ENCODE measurements around the gene ARFRP1. TPM values are rescaled to one million over a fixed set of nuclear protein-coding genes. Genes with fewer than 3 reads are reported as not detected.

Gene ARFRP1
- total RNA-seq, 1 donor from 2014 or later, result 51.0 TPM

DNA sequence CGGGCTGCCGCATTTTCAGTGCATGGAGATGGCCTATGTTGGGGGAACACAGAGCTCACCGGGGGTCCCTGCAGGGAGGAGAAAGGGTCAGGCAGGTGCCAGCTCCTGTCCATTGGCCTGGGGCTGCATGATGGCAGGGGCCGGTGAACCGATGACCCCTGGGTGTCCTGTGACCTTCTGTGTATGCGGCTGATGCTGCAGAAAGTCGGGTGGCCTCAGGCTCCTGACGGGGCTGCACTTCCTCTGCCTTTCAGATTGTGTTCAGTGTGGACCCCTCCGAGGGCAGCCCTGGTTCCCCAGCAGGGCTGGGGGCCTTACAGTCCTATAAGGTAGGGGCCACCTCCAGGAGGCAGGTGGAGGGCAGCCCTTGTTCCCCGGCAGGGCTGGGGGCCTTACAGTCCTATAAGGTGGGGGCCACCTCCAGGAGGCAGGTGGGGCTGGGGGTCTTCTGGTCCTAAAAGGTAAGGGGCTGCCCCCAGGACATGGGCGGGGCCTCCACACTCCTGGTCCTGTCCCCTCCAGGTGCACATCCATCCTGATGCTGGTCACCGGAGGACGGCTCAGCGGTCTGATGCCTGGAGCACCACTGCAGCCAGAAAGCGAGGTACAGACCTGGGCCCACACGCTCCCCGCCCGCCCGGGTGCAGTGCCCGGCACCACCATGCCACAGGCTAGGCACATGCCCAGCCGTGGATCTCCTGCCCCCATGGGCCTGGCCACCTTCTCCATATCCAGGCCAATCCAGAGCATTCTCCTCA, 22.3 kb downstream of the ARFRP1 start:
- H3K4me3 Mint-ChIP-seq (ENCODE audit: low read depth), result no peak overlapping the region
- H3K4me1 Mint-ChIP-seq (ENCODE audit: low read depth), result no peaks in the 10 kb centered on the region
- TF ChIP-seq, protein P1, sequence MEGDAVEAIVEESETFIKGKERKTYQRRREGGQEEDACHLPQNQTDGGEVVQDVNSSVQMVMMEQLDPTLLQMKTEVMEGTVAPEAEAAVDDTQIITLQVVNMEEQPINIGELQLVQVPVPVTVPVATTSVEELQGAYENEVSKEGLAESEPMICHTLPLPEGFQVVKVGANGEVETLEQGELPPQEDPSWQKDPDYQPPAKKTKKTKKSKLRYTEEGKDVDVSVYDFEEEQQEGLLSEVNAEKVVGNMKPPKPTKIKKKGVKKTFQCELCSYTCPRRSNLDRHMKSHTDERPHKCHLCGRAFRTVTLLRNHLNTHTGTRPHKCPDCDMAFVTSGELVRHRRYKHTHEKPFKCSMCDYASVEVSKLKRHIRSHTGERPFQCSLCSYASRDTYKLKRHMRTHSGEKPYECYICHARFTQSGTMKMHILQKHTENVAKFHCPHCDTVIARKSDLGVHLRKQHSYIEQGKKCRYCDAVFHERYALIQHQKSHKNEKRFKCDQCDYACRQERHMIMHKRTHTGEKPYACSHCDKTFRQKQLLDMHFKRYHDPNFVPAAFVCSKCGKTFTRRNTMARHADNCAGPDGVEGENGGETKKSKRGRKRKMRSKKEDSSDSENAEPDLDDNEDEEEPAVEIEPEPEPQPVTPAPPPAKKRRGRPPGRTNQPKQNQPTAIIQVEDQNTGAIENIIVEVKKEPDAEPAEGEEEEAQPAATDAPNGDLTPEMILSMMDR (IDR thresholded peaks at IDR 0.05; ENCODE audit: unreplicated experiment), result no peak
- H3K9me3 Mint-ChIP-seq (ENCODE audit: low read depth), result no peaks in the 10 kb centered on the region
- no peak overlapping the region for H3K27ac Mint-ChIP-seq
- H3K36me3 Mint-ChIP-seq (ENCODE audit: insufficient read depth), result no peaks in the 10 kb centered on the region
- H3K27me3 Mint-ChIP-seq, result no peaks in the 10 kb centered on the region
- DNase-seq (ENCODE audit: low spot score, unreplicated experiment), result no peak

DNA sequence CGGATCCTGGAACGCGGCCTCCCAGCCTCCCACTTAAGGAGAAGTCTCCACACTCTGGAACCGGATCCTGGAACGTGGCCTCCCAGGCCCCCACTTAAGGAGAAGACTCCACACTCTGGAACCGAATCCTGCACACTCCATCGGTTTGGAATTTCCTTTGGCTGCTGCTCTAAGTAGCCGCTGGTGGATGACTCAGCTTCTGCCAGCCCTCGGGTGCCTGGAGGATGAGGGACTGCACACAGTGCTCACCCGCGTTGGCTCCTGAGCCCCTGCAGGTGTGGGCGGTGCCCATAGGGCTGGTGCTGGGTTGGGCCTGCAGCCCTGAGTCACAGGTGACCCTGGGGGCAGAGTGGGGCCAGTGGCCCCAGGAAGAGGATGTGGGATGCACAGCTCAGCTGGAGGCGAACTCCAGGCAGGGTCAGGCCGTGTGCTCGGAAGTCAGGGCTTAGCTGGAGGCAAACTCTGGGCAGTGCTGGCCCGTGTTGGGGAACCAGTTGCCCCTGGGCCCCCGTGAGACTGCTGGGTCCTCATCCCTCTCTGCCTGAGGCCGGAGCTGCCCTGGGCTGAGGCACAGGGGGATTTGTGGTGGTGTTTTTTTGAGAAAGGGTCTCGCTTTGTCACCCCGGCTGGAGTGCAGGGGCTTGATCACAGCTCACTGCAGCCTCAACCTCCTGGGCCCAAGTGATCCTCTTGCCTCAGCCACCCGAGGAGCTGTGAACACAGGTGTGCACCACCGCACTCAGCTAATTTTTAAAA, 25.2 kb downstream of the ARFRP1 start:
- TF ChIP-seq, protein P1 (IDR thresholded peaks at IDR 0.05; ENCODE audit: unreplicated experiment), result no peak
- H3K27me3 Mint-ChIP-seq, result no peaks in the 10 kb centered on the region
- H3K9me3 Mint-ChIP-seq (ENCODE audit: low read depth), result no peaks in the 10 kb centered on the region
- no peak for DNase-seq (ENCODE audit: low spot score, unreplicated experiment)
- H3K4me1 Mint-ChIP-seq (ENCODE audit: low read depth), result no peaks in the 10 kb centered on the region
- no peak overlapping the region for H3K27ac Mint-ChIP-seq
- no peaks in the 10 kb centered on the region for H3K36me3 Mint-ChIP-seq (ENCODE audit: insufficient read depth)
- no peak overlapping the region for H3K4me3 Mint-ChIP-seq (ENCODE audit: low read depth)

DNA sequence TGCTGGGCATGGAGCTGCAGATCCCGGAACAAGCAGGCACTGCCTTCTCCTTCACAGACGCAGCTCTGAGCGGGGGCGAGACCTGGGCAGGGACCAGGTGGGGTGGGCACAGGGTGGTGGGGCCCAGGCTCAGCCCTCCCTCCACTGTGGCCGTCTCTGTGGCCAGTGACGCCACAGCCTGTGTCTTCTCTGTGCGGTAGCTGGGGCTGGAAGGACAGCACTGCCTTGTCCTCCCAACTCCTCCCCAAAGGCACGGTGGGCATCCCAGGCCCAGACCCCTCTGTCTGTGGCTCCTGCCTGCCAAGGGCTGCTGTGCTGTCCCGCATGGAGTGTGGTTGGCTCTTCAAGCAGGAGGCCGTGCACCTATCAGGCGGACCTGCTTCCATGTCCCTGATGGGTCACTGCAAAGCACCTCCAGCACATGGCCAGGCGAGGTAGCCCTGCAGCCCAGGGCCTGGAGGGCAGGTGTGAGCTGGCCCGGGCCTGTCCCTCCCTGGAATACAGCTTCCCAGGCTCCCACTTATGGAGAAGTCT, 26.1 kb downstream of the ARFRP1 start:
- Mint-ChIP-seq H3K9me3 (ENCODE audit: low read depth) (no peaks in the 10 kb centered on the region), H3K4me3 (ENCODE audit: low read depth) (no peak overlapping the region), H3K36me3 (ENCODE audit: insufficient read depth) (peaks cover 3% of the 10 kb centered on the region), H3K4me1 (ENCODE audit: low read depth) (no peaks in the 10 kb centered on the region), H3K27me3 (no peaks in the 10 kb centered on the region), H3K27ac (no peak overlapping the region)
- DNase-seq (ENCODE audit: low spot score, unreplicated experiment), result no peak
- TF ChIP-seq, protein P1 (IDR thresholded peaks at IDR 0.05; ENCODE audit: unreplicated experiment), result no peak

DNA sequence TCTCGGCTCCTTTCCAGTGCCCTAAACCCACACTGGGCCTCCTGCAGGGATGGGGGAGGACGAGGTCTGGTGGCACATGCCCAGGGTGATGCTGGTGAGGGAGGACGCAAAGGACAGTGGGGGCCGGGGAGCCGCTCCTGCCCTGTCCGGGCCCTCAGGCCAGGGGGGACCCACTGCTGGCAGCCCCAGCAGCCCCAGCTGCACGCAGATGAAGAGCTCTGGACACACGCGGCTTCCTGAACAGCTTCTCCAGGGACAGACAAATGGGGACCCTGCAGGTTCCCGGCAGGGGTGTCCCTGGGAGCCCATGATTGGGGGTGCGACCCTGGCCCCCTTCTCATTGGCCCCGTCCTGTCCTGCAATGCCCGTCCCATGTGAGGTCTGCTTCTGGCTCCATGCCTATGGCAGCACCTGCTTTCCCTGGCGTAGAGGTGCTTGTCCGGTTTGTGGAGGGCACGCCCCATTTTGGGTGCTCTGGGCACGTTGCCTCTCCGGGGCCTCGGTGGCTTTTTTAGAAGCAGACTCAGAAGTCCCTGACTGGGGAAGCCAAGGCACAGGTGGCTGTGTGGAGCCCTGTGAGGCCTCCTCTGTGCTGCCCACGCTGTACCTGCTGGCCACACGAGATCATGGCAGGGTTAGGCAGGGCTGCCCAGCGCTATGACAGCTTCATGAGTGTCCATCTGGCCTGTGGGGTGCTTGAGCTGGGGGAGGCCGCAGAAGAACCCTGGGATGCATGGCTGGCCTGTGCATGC, 26.7 kb downstream of the ARFRP1 start:
- no peaks in the 10 kb centered on the region for H3K9me3 Mint-ChIP-seq (ENCODE audit: low read depth)
- TF ChIP-seq, protein P1 (IDR thresholded peaks at IDR 0.05; ENCODE audit: unreplicated experiment), result no peak
- no peak overlapping the region for H3K27ac Mint-ChIP-seq
- no peaks in the 10 kb centered on the region for H3K27me3 Mint-ChIP-seq
- peaks cover 3% of the 10 kb centered on the region for H3K36me3 Mint-ChIP-seq (ENCODE audit: insufficient read depth)
- H3K4me1 Mint-ChIP-seq (ENCODE audit: low read depth), result no peaks in the 10 kb centered on the region
- no peak for DNase-seq (ENCODE audit: low spot score, unreplicated experiment)
- H3K4me3 Mint-ChIP-seq (ENCODE audit: low read depth), result no peak overlapping the region

DNA sequence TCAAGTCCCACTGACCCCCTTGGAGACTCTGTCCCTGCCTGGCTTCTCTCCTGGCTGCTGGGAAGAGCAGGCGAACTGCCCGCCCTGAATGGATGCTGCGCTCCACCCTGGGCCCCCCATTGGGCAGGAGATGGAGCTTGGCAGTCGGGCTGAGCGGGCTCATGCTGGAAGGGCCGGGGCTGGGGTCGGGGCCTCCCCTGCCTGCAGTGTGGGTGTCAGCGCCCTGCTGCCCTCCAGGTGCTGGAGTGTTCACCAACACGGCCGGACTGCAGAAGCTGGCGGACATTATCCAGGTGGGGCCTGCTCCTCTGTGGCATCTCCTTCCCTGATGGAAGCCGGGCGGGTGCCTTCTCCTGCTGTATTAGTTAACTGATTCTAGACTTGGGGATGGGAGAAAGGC, 27.3 kb downstream of the ARFRP1 start:
- H3K4me3 Mint-ChIP-seq (ENCODE audit: low read depth), result no peak overlapping the region
- H3K9me3 Mint-ChIP-seq (ENCODE audit: low read depth), result no peaks in the 10 kb centered on the region
- DNase-seq (ENCODE audit: low spot score, unreplicated experiment), result no peak
- no peaks in the 10 kb centered on the region for H3K4me1 Mint-ChIP-seq (ENCODE audit: low read depth)
- no peaks in the 10 kb centered on the region for H3K27me3 Mint-ChIP-seq
- H3K27ac Mint-ChIP-seq, result no peak overlapping the region
- H3K36me3 Mint-ChIP-seq (ENCODE audit: insufficient read depth), result peaks cover 3% of the 10 kb centered on the region
- TF ChIP-seq, protein P1 (IDR thresholded peaks at IDR 0.05; ENCODE audit: unreplicated experiment), result no peak

Measured in progenitor cell of endocrine pancreas (in vitro differentiated cells).